ENCODE data around the gene NT5DC1.

NT5DC1 gene

GRCh38 chr6:116218866-116219265 is 118.2 kb downstream of the NT5DC1 start:
- peaks cover 3% of the 10 kb centered on the region for H3K4me1 ChIP-seq (ENCODE audit: insufficient read depth, low read length)
- H3K9me3 ChIP-seq (ENCODE audit: low read length) = no peaks in the 10 kb centered on the region

GRCh38 chr6:116221067-116221466 is 120.4 kb downstream of the NT5DC1 start:
- Histone ChIP-seq H3K9me3 (ENCODE audit: low read length) (no peaks in the 10 kb centered on the region), H3K4me3 (ENCODE audit: low read length) (no peak overlapping the region), H3K27me3 (ENCODE audit: insufficient read depth, low read length) (no peaks in the 10 kb centered on the region), H3K36me3 (ENCODE audit: insufficient read depth, low read length) (no peaks in the 10 kb centered on the region), H2AFZ (ENCODE audit: low read depth, low read length) (no peak overlapping the region), H3K4me1 (ENCODE audit: insufficient read depth, low read length) (peaks cover 3% of the 10 kb centered on the region)

More at GRCh38 chr6:116218866-116219265, 118.2 kb downstream of the NT5DC1 start:
- Histone ChIP-seq H3K4me3 (ENCODE audit: low read length) (no peak overlapping the region), H3K27me3 (ENCODE audit: insufficient read depth, low read length) (no peaks in the 10 kb centered on the region), H2AFZ (ENCODE audit: low read depth, low read length) (no peak overlapping the region), H3K36me3 (ENCODE audit: insufficient read depth, low read length) (no peaks in the 10 kb centered on the region)

- Histone ChIP-seq H2AFZ (ENCODE audit: low read depth, low read length) (no peak overlapping the region), H3K36me3 (ENCODE audit: insufficient read depth, low read length) (no peaks in the 10 kb centered on the region), H3K27me3 (ENCODE audit: insufficient read depth, low read length) (no peaks in the 10 kb centered on the region), H3K4me3 (ENCODE audit: low read length) (no peak overlapping the region), H3K4me1 (ENCODE audit: insufficient read depth, low read length) (peaks cover 3% of the 10 kb centered on the region), H3K9me3 (ENCODE audit: low read length) (no peaks in the 10 kb centered on the region)
These were observed 121.3 kb downstream of the NT5DC1 start for GRCh38 chr6:116221911-116222310.

DNA sequence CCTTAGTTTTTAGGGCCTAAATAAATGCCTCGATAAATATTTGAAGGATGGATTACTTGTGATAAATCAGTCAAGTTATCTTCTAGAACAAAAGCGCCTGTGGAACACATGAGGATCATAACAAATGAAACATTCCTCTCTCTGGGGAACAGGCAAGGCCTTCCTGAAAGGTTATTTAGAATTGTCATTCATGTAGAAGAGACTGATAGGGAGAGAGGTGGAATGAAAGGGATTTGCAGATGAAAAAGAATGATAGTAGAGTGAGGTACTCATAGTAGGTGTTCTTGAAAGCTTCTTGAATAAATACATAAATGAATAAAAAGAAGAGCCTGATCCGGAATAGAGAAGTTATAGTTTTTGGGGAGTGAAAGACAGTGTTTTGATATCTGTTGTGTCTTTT is 122.7 kb downstream of the NT5DC1 start:
- H3K4me3 ChIP-seq (ENCODE audit: low read length) = no peak overlapping the region

DNA sequence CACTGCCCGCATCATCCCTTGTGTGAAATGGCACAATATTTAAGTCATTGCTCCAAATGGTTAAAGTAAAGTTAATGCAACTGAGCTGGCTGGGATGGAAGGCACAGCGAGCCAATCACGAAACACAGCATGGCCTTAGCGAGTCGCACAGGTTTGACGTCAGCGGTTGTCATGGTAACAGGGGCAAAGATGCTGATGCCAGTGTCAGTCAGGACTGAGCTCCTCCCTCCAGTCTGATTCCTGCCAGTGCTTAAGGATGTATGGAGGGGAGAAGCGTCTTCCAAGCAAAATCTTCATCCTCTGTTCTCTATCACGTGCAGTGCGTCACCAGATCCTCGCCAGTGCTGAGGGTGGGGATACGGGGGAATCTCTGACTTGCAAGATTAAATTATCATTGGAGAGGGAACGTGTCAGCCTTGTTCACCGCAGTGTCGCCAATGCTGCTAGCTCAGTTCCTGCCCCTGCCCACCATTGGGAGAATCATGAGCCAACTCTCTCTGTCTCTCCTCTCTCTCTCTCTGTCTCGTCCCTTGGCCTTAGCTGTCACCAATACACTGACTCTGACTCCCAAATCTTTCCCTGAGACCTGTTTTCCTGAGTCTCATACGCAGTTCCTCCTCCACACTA is 128.7 kb downstream of the NT5DC1 start:
- H3K9me3 ChIP-seq (ENCODE audit: low read length) = no peaks in the 10 kb centered on the region
- no peaks in the 10 kb centered on the region for H3K4me1 ChIP-seq (ENCODE audit: insufficient read depth, low read length)
- no peak overlapping the region for H2AFZ ChIP-seq (ENCODE audit: low read depth, low read length)
- H3K27me3 ChIP-seq (ENCODE audit: insufficient read depth, low read length) = no peaks in the 10 kb centered on the region
- peak overlapping the region; percentile 41 for H3K4me3 ChIP-seq (ENCODE audit: low read length)
- H3K36me3 ChIP-seq (ENCODE audit: insufficient read depth, low read length) = no peaks in the 10 kb centered on the region

More for the DNA sequence above, 122.7 kb downstream of the NT5DC1 start:
- H3K27me3 ChIP-seq (ENCODE audit: insufficient read depth, low read length) = no peaks in the 10 kb centered on the region
- H3K36me3 ChIP-seq (ENCODE audit: insufficient read depth, low read length) = no peaks in the 10 kb centered on the region
- no peaks in the 10 kb centered on the region for H3K9me3 ChIP-seq (ENCODE audit: low read length)
- H3K4me1 ChIP-seq (ENCODE audit: insufficient read depth, low read length) = peaks cover 3% of the 10 kb centered on the region
- no peak overlapping the region for H2AFZ ChIP-seq (ENCODE audit: low read depth, low read length)

DNA sequence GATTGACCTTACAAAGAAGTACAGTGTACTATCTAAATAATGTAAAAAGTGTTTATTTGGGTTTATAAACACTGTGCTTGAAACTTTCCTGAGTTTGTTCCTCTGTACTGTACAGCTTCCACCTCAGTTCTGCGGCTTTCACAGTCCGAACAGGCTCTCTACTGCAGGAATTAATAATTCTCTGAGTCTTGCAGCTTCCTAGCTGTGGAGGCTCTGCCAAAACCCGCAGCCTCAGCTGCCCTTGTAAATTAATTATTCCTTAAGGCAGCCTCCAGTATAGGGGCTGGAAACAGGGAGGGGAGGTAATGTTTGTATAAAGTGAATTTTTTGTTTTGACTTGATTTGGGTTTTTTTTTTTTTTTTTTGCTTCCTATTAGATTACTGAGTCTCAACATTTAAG is 134.0 kb downstream of the NT5DC1 start:
- H3K4me1 ChIP-seq (ENCODE audit: insufficient read depth, low read length) = no peaks in the 10 kb centered on the region
- H3K36me3 ChIP-seq (ENCODE audit: insufficient read depth, low read length) = peaks cover 2% of the 10 kb centered on the region
- no peaks in the 10 kb centered on the region for H3K9me3 ChIP-seq (ENCODE audit: low read length)
- H3K27me3 ChIP-seq (ENCODE audit: insufficient read depth, low read length) = no peaks in the 10 kb centered on the region
- H3K4me3 ChIP-seq (ENCODE audit: low read length) = no peak overlapping the region
- no peak overlapping the region for H2AFZ ChIP-seq (ENCODE audit: low read depth, low read length)

DNA sequence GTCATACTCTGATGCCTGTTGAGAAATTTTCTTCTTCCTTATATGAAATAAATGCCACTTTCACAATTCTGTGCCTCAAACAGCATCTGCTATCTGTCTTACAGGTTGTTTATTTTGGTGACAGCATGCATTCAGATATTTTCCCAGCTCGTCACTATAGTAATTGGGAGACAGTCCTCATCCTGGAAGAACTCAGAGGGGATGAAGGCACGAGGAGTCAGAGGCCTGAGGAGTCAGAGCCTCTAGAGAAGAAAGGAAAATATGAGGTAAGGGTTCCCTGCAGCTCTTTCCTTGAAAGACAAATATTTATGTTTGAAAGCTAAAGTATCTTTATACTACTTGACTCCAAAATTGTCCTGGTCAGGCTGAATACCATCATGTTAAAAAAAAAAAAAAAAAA is 137.4 kb downstream of the NT5DC1 start:
- Histone ChIP-seq H3K4me3 (ENCODE audit: low read length) (no peak overlapping the region), H3K27me3 (ENCODE audit: insufficient read depth, low read length) (no peaks in the 10 kb centered on the region), H3K4me1 (ENCODE audit: insufficient read depth, low read length) (no peaks in the 10 kb centered on the region), H3K9me3 (ENCODE audit: low read length) (no peaks in the 10 kb centered on the region), H3K36me3 (ENCODE audit: insufficient read depth, low read length) (peaks cover 2% of the 10 kb centered on the region), H2AFZ (ENCODE audit: low read depth, low read length) (no peak overlapping the region)

DNA sequence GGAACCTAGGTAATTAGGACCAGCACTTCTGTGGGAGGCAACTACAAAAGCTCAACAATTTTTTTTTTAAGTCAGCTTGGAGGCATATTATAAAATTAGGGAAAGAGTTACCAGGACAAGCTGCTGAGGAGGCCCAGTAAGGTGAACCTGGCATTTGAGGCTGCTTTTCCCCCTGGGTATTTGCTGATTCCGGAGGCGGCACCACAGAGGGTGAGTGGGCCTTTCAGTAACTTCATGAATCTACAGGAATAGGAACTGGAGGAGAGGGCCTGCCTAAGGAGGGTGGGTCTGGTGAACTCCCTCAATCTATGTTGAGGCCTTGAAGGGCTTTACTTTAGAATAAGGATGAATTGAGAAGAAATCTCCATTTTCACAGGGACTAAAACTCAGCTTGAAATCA is 138.6 kb downstream of the NT5DC1 start:
- H2AFZ ChIP-seq (ENCODE audit: low read depth, low read length) = no peak overlapping the region
- no peak overlapping the region for H3K4me3 ChIP-seq (ENCODE audit: low read length)
- H3K27me3 ChIP-seq (ENCODE audit: insufficient read depth, low read length) = no peaks in the 10 kb centered on the region
- peaks cover 2% of the 10 kb centered on the region for H3K36me3 ChIP-seq (ENCODE audit: insufficient read depth, low read length)
- H3K4me1 ChIP-seq (ENCODE audit: insufficient read depth, low read length) = no peaks in the 10 kb centered on the region
- no peaks in the 10 kb centered on the region for H3K9me3 ChIP-seq (ENCODE audit: low read length)

GRCh38 chr6:116239856-116240255 is 139.2 kb downstream of the NT5DC1 start:
- no peaks in the 10 kb centered on the region for H3K4me1 ChIP-seq (ENCODE audit: insufficient read depth, low read length)
- H2AFZ ChIP-seq (ENCODE audit: low read depth, low read length) = no peak overlapping the region
- no peak overlapping the region for H3K4me3 ChIP-seq (ENCODE audit: low read length)
- H3K27me3 ChIP-seq (ENCODE audit: insufficient read depth, low read length) = no peaks in the 10 kb centered on the region
- H3K36me3 ChIP-seq (ENCODE audit: insufficient read depth, low read length) = peaks cover 2% of the 10 kb centered on the region
- no peaks in the 10 kb centered on the region for H3K9me3 ChIP-seq (ENCODE audit: low read length)

DNA sequence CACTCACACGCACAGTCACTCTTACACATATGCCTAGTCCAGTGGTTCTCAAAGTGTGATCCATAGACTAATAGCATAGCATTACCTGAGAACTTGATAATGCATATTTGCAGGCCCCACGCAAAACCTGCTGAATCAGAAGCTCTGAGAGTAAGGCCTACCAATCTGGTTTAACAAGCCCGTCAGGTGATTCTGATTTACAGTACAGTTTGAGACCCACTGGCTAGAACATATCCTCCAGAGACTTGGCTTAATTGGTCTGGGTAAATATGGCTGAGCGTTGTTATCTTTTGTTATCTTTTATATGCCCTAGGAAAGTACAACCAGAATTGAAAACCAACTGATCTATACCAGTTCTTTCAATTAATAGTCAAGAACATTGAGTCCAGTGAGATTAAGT is 143.6 kb downstream of the NT5DC1 start:
- H3K4me1 ChIP-seq (ENCODE audit: insufficient read depth, low read length) = peaks cover 6% of the 10 kb centered on the region
- H2AFZ ChIP-seq (ENCODE audit: low read depth, low read length) = no peak overlapping the region
- H3K36me3 ChIP-seq (ENCODE audit: insufficient read depth, low read length) = no peaks in the 10 kb centered on the region
- no peak overlapping the region for H3K4me3 ChIP-seq (ENCODE audit: low read length)
- H3K27me3 ChIP-seq (ENCODE audit: insufficient read depth, low read length) = no peaks in the 10 kb centered on the region
- no peaks in the 10 kb centered on the region for H3K9me3 ChIP-seq (ENCODE audit: low read length)

DNA sequence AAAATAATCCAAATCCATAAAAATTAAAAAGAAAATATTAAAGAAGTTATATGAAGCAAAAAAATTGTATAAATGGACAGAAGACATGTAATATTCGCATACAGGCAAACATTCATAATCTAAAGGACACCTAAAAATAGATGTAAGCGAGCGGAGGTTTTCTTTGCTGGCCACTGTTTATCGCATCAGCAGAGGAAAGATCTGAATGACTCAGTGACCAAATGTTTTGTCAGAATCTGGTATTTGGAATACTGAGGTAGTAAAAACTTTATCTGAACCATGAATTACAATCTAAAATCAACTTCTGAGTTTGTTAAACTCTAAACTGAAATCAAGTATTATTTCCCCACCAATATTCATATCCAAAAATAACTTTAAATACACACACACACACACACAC is 145.4 kb downstream of the NT5DC1 start:
- no peak overlapping the region for H2AFZ ChIP-seq (ENCODE audit: low read depth, low read length)
- H3K4me1 ChIP-seq (ENCODE audit: insufficient read depth, low read length) = peaks cover 18% of the 10 kb centered on the region
- no peak overlapping the region for H3K4me3 ChIP-seq (ENCODE audit: low read length)
- no peaks in the 10 kb centered on the region for H3K9me3 ChIP-seq (ENCODE audit: low read length)
- H3K36me3 ChIP-seq (ENCODE audit: insufficient read depth, low read length) = no peaks in the 10 kb centered on the region
- H3K27me3 ChIP-seq (ENCODE audit: insufficient read depth, low read length) = no peaks in the 10 kb centered on the region

- Histone ChIP-seq H2AFZ (ENCODE audit: low read depth, low read length) (no peak overlapping the region), H3K27me3 (ENCODE audit: insufficient read depth, low read length) (no peaks in the 10 kb centered on the region), H3K4me3 (ENCODE audit: low read length) (no peak overlapping the region), H3K4me1 (ENCODE audit: insufficient read depth, low read length) (peaks cover 29% of the 10 kb centered on the region), H3K36me3 (ENCODE audit: insufficient read depth, low read length) (peaks cover 7% of the 10 kb centered on the region), H3K9me3 (ENCODE audit: low read length) (no peaks in the 10 kb centered on the region)
These were observed 146.6 kb downstream of the NT5DC1 start for GRCh38 chr6:116247285-116247684.

DNA sequence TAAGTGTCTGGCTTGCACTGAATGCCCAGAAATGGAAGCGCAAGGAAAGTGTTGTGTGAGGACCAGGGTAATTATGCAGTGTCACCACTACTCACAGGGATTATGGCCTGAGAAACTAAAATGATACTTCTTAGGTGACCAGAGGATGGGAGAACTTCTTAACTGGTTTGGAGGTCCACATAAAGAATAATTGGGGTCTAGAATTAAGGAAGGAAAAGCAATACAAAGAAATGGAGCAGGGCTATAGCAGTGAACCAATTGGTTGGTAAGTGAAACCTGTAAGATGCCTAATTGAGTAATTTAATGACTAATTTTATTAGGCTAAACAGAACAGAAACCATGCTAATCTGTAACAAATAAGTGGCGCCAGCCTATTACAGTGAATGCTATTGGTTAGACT is 147.9 kb downstream of the NT5DC1 start:
- H3K9me3 ChIP-seq (ENCODE audit: low read length) = no peaks in the 10 kb centered on the region
- H3K27me3 ChIP-seq (ENCODE audit: insufficient read depth, low read length) = no peaks in the 10 kb centered on the region
- no peak overlapping the region for H3K4me3 ChIP-seq (ENCODE audit: low read length)

More for the DNA sequence above, 147.9 kb downstream of the NT5DC1 start:
- Histone ChIP-seq H3K36me3 (ENCODE audit: insufficient read depth, low read length) (peaks cover 12% of the 10 kb centered on the region), H2AFZ (ENCODE audit: low read depth, low read length) (no peak overlapping the region), H3K4me1 (ENCODE audit: insufficient read depth, low read length) (peaks cover 39% of the 10 kb centered on the region)
